Head of caudate nucleus (tissue), 42 donors: Measurements from ENCODE around the gene PPP3R2.

ENCODE experiments used
- DNase-seq, 42 donors: peaks; one replicate each; pipeline versions ENCODE4 v3.0.0 to v3.0.0-alpha.2; 2020 to 2021; ENCODE audit warnings: mixed read lengths in 7 of 42
- intact Hi-C: fragments of 100-400 bp; cut with DNase I; formaldehyde crosslinking; loops from one replicate; pipeline ENCODE4 v1.15.0; 2022

Gene PPP3R2

DNA sequence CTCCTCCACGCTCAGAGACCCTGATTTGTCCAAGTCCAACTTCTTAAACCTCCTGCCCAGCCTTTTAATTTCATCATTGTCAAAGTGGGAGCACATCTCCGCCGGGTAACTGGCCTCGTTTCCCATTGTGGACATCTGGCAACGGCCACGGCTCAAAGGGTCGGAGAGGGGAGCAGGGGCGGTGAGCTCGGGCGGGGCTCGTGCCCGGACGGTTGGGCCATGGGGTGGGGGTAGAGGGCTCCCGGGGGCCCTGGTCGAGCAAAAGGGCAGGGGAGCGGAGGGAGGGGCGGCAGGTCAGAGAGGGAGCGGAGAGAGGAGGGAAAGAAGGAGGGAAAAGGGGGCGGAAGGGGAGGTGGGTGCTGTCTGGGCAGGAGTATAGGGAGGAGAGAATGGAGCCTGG lies at the start of gene PPP3R2:
TSS of gene PPP3R2 (minus strand) at position 174 of the 400 bp plus-strand sequence. CDS start at position 126, 48 bp downstream.
- no peak for DNase-seq
- intact Hi-C loops = no loop called here

DNA sequence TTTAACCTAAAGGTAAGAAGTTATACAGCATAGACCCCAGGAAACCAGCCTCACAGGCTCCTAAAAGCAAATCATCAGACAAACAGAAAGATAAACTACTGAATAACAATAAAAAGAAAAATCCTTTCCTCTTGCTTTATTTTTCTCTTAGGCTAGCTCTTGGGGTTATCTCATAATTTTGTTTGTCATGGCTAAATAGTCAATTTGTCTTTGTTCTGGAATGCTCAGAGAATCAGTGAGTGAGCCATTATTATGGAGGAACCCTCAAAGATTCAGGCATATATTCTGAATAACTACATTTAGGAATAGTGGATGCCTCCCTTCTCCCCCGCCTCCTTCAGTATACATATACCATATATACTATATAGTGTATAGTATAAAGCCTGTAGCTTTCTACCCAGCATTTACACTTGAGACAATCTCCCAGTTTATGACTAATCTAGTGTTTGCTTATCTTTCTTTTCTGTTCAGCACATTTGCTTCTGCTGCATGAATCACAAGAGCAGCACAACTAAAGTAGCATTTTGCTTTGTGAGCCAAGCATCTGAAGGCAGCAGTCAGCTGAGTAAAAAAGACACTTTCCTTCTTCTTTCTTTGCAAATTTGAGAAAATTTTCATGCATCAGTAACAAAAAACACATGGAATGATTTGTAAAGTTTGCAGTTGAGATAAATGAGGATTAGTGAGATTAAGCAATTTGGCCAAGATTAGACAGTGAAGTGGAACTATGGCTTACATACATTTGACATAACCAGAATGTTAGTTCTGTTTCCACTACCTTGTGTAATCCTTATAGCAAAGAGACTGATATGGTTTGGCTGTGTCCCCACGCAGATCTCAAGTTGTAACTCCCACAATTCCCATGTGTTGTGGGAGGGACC lies 45.3 kb upstream of the PPP3R2 start:
- intact Hi-C loops = no loop called here
- DNase-seq = no peak

DNA sequence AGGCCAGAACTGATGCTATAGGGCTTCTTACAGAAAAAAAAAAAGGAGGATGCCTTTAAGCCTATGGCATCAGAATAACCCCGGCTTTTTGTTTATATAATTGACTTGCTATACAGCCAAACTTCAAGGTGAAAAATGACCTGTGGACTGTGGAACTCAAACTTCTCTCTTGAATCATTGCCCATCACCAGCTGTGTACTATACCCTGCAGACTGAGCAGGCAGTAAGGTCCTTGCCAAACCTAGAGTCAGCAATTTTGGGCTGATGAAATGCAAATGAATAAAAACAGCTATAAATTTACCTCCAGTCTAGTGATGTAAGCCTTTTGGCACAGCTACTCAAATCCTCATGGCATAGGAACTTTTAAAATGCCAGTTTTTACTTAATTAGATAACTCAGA lies 44.5 kb upstream of the PPP3R2 start:
- DNase-seq = no peak

DNA sequence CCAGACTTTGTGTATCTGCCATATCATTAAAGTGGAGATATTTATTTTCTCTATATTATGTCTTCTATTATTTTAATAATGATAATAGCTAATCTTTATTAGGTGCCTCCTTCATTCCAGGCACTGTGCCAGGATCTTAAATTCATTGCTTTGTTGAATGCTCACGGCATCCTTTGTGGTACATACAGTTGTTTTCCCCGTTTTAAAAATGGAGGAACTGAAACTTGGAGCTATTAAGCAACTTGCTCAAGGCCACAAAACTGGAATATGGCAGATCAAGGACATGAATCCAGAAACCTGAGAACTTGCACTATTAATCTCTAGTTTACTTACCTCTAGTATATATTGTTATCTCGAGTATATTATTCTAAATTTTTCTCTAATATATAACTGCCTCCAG lies 41.5 kb upstream of the PPP3R2 start:
- intact Hi-C loops = no loop called here
- DNase-seq = no peak

More for the DNA sequence above, 44.5 kb upstream of the PPP3R2 start:
- intact Hi-C loops = no loop called here

GRCh38 chr9:101635473-101635872 lies 40.7 kb upstream of the PPP3R2 start:
- intact Hi-C loops = no loop called here
- no peak for DNase-seq

DNA sequence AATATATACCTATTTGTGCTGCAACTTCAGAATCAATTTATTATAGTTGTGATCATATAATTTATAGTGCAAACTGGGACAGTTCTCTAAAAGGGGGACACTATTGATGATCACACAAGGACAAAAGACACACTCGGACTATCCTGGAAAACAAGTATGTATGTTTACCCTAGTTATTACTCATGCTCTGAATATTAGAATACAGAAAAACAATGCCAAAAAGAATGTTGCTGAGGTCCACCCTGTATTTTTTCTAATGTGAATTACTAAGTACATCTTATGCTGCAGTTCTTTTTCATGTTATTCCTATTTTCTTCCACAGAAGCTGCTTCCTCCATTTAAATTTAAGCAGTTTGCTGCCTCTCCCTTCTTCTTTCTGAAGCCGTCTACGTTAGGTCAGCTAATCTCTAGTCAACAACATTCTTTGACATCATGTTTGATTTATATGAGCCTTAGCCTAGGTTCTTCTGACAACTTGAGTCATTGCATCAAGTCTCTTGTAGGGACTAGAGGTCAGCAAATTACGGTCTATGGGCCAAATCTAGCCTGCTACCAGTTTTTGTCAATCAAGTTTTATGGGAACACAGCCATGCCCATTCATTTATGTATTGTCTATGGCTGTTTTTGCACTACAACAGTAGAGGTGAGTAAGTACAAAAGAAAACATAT lies 40.1 kb upstream of the PPP3R2 start:
- no peak for DNase-seq
- intact Hi-C loops = no loop called here

DNA sequence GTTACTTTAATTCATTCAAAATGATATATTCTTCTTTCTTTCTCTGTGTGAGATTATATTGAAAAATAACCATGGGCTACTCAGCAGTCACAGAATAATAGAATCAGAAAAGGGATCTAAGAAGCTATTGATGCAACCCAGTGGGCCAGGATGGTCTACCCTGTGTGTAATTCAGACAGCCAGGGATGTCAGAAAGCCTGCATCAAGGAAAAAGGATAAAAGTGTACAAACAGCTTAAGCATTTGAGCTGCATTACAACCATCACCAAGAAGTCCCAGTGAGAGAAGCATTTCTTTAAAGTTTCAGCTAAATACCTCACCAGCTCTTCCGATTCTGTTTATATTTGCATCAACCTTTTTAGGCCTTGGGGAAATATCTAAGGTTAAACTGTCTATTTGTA lies 37.8 kb upstream of the PPP3R2 start:
- intact Hi-C loops = no loop called here
- no peak for DNase-seq

DNA sequence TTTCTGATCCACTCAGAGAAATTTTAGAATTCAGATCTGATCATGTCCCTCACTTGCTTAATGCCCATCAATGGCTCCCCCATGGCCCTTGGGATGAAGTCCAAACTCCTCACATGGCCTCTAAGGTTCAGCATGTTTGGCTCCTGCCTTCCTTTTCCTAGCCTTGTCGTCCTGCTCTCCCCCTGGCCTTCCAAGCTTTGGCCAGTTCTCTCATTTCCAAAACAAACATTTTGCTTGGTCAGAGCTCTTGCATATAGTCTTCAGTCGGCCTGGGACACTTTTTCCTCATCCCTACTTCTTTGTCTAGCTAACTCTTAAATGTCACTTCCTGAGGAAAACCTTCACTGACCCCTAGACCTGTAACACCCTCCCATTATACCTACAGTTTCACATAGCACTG lies 37.1 kb upstream of the PPP3R2 start:
- DNase-seq = no peak
- intact Hi-C loops = no loop called here

DNA sequence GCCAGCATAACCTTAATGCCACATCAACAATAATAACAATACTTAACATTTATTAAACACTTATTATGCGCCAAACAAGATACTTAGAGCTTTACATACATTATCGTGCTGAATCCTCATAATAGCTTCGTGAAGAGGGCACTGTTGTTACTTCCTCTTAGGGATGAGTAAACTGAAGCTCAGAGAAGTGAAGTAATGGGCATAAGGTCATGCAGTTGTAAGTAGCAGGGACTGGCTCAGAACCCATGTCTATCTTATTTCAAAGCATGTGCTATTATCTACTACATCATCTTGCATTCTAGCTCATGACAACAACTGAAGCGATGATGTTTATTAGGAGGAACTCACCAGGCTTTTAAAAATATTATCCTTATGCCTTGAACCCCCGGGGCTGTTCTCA lies 34.9 kb upstream of the PPP3R2 start:
- DNase-seq = no peak
- intact Hi-C loops = no loop called here

- no peak for DNase-seq
Observed at GRCh38 chr9:101628173-101628572, 33.4 kb upstream of the PPP3R2 start.

GRCh38 chr9:101626295-101626694 lies 31.5 kb upstream of the PPP3R2 start:
- intact Hi-C loops = no loop called here
- no peak for DNase-seq

More at GRCh38 chr9:101628173-101628572, 33.4 kb upstream of the PPP3R2 start:
- intact Hi-C loops = no loop called here

DNA sequence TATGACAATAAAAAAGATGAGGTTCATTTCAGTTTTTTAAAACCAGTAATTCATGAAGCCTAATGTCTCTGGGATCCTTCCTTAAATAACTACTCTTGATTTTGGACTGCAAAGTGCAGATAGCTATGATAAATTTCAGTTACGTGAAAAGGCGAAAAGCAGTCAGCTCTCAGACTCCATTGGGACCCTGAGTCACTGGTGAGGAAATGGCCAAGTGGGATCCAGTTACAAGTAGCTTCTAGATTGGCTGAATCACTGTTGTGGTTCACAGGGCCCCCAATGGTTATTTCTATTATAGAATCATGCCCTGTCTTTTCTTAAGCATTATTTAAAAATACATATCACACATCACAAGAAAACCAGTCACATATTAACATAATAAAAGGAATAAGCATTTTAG lies 31.1 kb upstream of the PPP3R2 start:
- no peak for DNase-seq
- intact Hi-C loops = no loop called here

GRCh38 chr9:101620452-101620851 lies 25.7 kb upstream of the PPP3R2 start:
- intact Hi-C loops = no loop called here
- DNase-seq = no peak

DNA sequence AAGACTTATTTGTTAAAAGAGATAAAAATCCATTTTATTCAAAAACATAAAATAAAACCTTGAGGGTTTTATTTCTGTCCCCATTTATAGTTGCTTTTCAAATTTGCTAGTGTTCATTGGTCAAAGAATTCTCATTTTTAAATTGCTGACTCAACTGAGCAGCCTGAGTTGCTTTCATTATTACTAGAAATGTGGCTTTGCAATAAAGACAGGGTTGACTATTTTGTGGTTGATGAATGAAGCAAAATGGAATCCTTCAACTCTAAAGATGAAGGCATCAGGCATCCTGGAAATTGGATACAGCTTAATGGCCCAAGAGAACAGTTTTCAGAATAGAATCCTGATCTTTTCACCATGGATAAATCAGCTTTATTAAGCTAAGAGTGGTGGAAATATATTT lies 23.9 kb upstream of the PPP3R2 start:
- no peak for DNase-seq
- intact Hi-C loops = no loop called here

DNA sequence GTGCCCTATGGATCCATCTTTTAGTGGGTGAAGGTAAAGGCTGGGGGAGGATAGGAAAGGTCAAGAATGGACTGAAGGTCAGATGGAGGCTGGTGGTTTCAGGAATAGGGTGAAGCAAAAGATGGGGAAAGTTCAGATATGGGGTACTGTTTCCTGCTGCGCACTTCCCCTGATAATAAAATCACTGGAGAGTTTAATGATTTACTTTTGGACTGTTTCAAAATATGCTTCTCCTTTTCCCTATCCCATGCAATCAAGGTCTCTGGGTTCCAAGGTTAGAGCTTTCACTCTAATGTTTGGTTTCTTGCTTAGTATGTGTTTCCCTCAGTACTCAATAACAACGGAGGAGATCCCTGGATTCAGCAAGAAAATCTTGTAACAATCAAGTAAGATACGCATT lies 10.8 kb upstream of the PPP3R2 start:
- DNase-seq = no peak
- intact Hi-C loops = no loop called here

DNA sequence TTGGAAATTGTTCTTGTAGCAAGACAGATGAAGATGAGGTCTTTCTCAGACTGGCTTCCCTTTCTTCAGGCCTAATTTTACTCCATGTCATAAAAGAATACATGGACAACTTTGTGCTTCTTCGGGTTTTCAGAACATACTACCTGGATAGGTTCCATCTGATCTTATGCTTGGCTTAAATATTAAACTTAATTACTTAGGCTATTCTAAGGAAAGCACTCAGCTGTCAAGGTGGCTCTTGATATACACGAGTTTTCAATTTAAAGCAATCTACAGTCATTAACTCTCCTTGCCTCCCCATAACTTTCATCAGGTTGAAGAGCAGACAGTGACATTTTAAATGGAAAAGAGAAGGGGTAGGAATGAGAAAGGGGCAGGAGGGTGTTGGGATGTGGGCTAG lies 9.5 kb upstream of the PPP3R2 start:
- intact Hi-C loops = no loop called here
- no peak for DNase-seq

GRCh38 chr9:101601904-101602765 lies 7.4 kb upstream of the PPP3R2 start:
- DNase-seq = peak in 24 of 42 donors; percentile 8 to 73 (median 40)
- intact Hi-C loops = no loop called here

- DNase-seq = no peak
- intact Hi-C loops = no loop called here
Observed at GRCh38 chr9:101593345-101593744, 1.4 kb downstream of the PPP3R2 start.

DNA sequence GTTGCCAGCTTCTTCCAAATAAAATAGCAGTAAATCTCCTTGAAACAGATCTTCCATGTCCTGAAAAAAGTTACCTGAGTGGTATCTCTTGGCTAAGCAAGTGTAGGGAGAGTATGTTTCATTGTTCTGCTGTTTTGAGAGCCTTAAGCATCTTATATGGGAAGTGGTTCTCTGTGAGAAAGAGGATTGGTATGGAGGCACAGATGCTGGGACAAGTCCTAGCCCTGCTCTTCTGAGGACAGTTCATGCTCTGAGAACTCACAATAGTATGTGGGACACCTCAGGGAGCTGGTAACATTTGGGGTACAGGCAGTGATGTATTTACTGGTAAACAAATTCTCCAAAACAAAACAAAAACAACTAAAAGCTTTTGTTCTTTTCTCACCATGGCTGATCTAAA lies 2.0 kb downstream of the PPP3R2 start:
- no peak for DNase-seq
- intact Hi-C loops = no loop called here
